ENCODE data around the gene DNM1. TPM values are rescaled to one million over a fixed set of nuclear protein-coding genes. Genes with fewer than 3 reads are reported as not detected.

The DNM1 gene
- total and polyA plus RNA-seq, 2 of the 8 experiments (the other 6 are each of a cell fraction or from before 2014, with no cell fraction given), result 34.3 to 62.7 TPM

DNA sequence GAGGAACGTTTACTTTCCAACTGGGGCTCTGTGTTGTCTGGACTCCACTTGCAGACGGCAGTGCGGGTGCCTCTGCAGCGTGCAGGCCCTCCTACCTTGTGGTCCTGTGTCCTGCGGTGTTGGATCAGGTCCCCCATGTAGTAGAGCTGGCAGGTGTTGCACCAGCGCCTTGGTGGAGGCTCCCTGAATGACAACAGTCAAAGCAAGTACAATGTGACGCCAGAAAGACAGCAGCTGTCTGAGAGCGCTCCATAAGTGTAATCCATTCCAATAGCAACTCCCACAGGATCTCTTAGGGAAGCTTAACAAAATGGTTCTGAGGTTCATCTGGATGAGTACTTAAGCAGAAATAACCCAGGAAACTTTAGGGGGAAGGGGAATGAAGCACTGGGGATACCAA, 33.3 kb upstream of the DNM1 start:
- Histone ChIP-seq H2AK5ac (ENCODE audit: low read depth, low read length) (no peak overlapping the region), H4K8ac (ENCODE audit: extremely low read depth, insufficient read depth, low read length) (no peak overlapping the region)
- no peak for FAIRE-seq
- TF ChIP-seq EGR1 (IDR thresholded peaks at IDR 0.05; ENCODE audit: borderline replicate concordance, low read depth, low read length) (no peak), SUZ12 (IDR thresholded peaks at IDR 0.05; ENCODE audit: low read length) (no peak), SRF (IDR thresholded peaks at IDR 0.05; ENCODE audit: low read depth, low read length) (no peak), KDM4A (IDR thresholded peaks at IDR 0.05; ENCODE audit: low read depth, low read length, severe bottlenecking) (no peak), NANOG (IDR thresholded peaks at IDR 0.05; ENCODE audit: insufficient read depth, low read depth, low read length, poor library complexity, severe bottlenecking) (no peak), YY1 (IDR thresholded peaks at IDR 0.05; ENCODE audit: low read depth, low read length) (no peak), PHF8 (conservative IDR thresholded peaks at IDR 0.05; ENCODE audit: low read depth, low read length) (no peak), GABPA (IDR thresholded peaks at IDR 0.05; ENCODE audit: borderline replicate concordance, insufficient read depth, low read length) (no peak)
- TF ChIP-seq, protein P1, sequence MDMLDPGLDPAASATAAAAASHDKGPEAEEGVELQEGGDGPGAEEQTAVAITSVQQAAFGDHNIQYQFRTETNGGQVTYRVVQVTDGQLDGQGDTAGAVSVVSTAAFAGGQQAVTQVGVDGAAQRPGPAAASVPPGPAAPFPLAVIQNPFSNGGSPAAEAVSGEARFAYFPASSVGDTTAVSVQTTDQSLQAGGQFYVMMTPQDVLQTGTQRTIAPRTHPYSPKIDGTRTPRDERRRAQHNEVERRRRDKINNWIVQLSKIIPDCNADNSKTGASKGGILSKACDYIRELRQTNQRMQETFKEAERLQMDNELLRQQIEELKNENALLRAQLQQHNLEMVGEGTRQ (IDR thresholded peaks at IDR 0.05; ENCODE audit: low read length), result no peak
- TF ChIP-seq, protein P2, sequence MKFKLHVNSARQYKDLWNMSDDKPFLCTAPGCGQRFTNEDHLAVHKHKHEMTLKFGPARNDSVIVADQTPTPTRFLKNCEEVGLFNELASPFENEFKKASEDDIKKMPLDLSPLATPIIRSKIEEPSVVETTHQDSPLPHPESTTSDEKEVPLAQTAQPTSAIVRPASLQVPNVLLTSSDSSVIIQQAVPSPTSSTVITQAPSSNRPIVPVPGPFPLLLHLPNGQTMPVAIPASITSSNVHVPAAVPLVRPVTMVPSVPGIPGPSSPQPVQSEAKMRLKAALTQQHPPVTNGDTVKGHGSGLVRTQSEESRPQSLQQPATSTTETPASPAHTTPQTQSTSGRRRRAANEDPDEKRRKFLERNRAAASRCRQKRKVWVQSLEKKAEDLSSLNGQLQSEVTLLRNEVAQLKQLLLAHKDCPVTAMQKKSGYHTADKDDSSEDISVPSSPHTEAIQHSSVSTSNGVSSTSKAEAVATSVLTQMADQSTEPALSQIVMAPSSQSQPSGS (IDR thresholded peaks at IDR 0.05; ENCODE audit: low read length), result no peak

More for the DNA sequence above, 33.3 kb upstream of the DNM1 start:
- Histone ChIP-seq H3K36me3 (ENCODE audit: control insufficient read depth in 2 of 4, insufficient read depth in 4 of 4, low read length in 3 of 4) (peaks cover 3 to 50% (median 18%) of the 10 kb centered on the region in 4 experiments), H3K14ac (ENCODE audit: insufficient read length) (no peak overlapping the region), H3K9me3 (ENCODE audit: insufficient read depth in 2 of 2, low read depth in 1 of 2, low read length in 1 of 2) (no peaks in the 10 kb centered on the region), H3K56ac (replicated peaks; ENCODE audit: insufficient read length, low read depth, low read length) (no peak overlapping the region), H3K79me2 (ENCODE audit: control insufficient read depth in 1 of 2, insufficient read depth in 2 of 2, low read length in 2 of 2) (no peaks in the 10 kb centered on the region), H2BK12ac (ENCODE audit: low read depth, low read length) (no peak overlapping the region), H2BK15ac (ENCODE audit: low read length) (no peak overlapping the region), H3K27ac (ENCODE audit: low read depth, low read length) (no peak overlapping the region), H2BK120ac (replicated peaks; ENCODE audit: low read depth, low read length) (no peak overlapping the region), H3K4ac (replicated peaks; ENCODE audit: insufficient read length, low read depth, low read length) (no peak overlapping the region), H4K20me1 (replicated peaks in 1 of 2; ENCODE audit: control insufficient read depth in 1 of 2, insufficient read depth in 2 of 2, low read length in 2 of 2) (peaks cover 2 to 3% of the 10 kb centered on the region in 2 experiments), H3K79me1 (ENCODE audit: low read depth, low read length) (no peaks in the 10 kb centered on the region), H3K23me2 (ENCODE audit: low read depth, low read length) (no peaks in the 10 kb centered on the region), H2BK5ac (ENCODE audit: low read depth, low read length) (no peak overlapping the region), H3K4me3 (ENCODE audit: extremely low read depth in 1 of 4, insufficient read depth in 2 of 4, low read depth in 3 of 4, low read length in 4 of 4) (no peak overlapping the region), H3K18ac (ENCODE audit: extremely low read depth, low read length) (no peak overlapping the region), H3K23ac (ENCODE audit: insufficient read length) (no peak overlapping the region), H4K91ac (replicated peaks; ENCODE audit: insufficient read length, low read length) (no peak overlapping the region), H3K9ac (replicated peaks in 1 of 4; ENCODE audit: extremely low read depth in 1 of 4, low read depth in 3 of 4, low read length in 3 of 4) (no peak overlapping the region), H2BK20ac (ENCODE audit: low read length) (no peak overlapping the region), H3K27me3 (replicated peaks in 1 of 4; ENCODE audit: control insufficient read depth in 3 of 4, extremely low read depth in 1 of 4, insufficient read depth in 3 of 4, low read length in 3 of 4) (no peaks in the 10 kb centered on the region), H3K4me2 (ENCODE audit: insufficient read depth in 1 of 2, low read depth in 2 of 2, low read length in 2 of 2) (no peak overlapping the region), H3K4me1 (replicated peaks in 1 of 4; ENCODE audit: control insufficient read depth in 3 of 4, insufficient read depth in 4 of 4, low read length in 3 of 4) (peaks cover 0 to 2% (median 0%) of the 10 kb centered on the region in 4 experiments; a peak in 1 of 7 replicates), H2AFZ (ENCODE audit: low read length) (no peak overlapping the region), H4K5ac (ENCODE audit: insufficient read length, low read depth, low read length) (no peak overlapping the region)
- ChIA-PET CTCF (ENCODE audit: partially characterized antibody) (interaction anchor here (1.0 to 1.9 kb wide), 4 partner anchors 9 to 45 kb away, joined by 4 to 8 read pairs (median 4); no protein-coding TSS in a partner anchor), POLR2A (ENCODE audit: partially characterized antibody) (interaction anchor here (0.7 to 2.4 kb wide), 9 partner anchors 9 to 68 kb away, joined by 3 to 16 read pairs (median 3); partner anchors contain the start of gene BBLN)
- DNase-seq (ENCODE audit: low read depth in 1 of 2, low spot score in 2 of 2), result no peak
- WGBS, 2 experiments (ENCODE audit: extremely low coverage in 1 of 2, insufficient coverage in 1 of 2, insufficient read length in 1 of 2, insufficient replicate concordance in 2 of 2, low coverage in 1 of 2, low lambda C conversion rate in 2 of 2, missing lambda C conversion rate in 1 of 2), result 89% methylated on average over 8 of the region's 8 CpGs; no CpG with 5 or more reads in 1 of the 2 experiments
